Effector memory CD4-positive, alpha-beta T cell (primary cell): ENCODE measurements around the gene SLC13A5.

Experiments used
- DNase-seq, 3 donors: peaks; one replicate each; pipeline ENCODE4 v3.0.0-alpha.2; 2020
- H3K27ac ChIP-seq: 2 replicates; pipeline ENCODE4 v1.7.0; 2013; ENCODE audit warnings: mild to moderate bottlenecking, low read length, moderate library complexity; ENCODE audit not compliant: insufficient read depth, poor library complexity, severe bottlenecking
- H3K27me3 ChIP-seq: replicated peaks from 2 replicates; pipeline ENCODE4 v1.7.0; 2013; ENCODE audit warnings: mild to moderate bottlenecking, low read length; ENCODE audit not compliant: insufficient read depth, control insufficient read depth, poor library complexity, severe bottlenecking
- H3K36me3 ChIP-seq: 2 replicates; pipeline ENCODE4 v1.7.0; 2013; ENCODE audit warnings: mild to moderate bottlenecking, low read length, moderate library complexity; ENCODE audit not compliant: control insufficient read depth, insufficient read depth
- H3K4me1 ChIP-seq: 2 replicates; pipeline ENCODE4 v1.7.0; 2013; ENCODE audit warnings: low read length, mild to moderate bottlenecking; ENCODE audit not compliant: control insufficient read depth, insufficient read depth, poor library complexity, severe bottlenecking
- H3K4me3 ChIP-seq: 2 replicates; pipeline ENCODE4 v1.7.0; 2013; ENCODE audit warnings: low read length, low read depth, mild to moderate bottlenecking; ENCODE audit not compliant: insufficient read depth, poor library complexity, severe bottlenecking
- H3K9me3 ChIP-seq: 2 replicates; pipeline ENCODE4 v1.7.0; 2013; ENCODE audit warnings: mild to moderate bottlenecking, low read length, moderate library complexity; ENCODE audit not compliant: control insufficient read depth

SLC13A5 gene

GRCh38 chr17:6642592-6642991 is 70.6 kb downstream of the SLC13A5 start:
- H3K4me3 ChIP-seq = no peak overlapping the region
- H3K27ac ChIP-seq = no peak overlapping the region
- no peaks in the 10 kb centered on the region for H3K9me3 ChIP-seq

GRCh38 chr17:6641247-6641863 is 71.8 kb downstream of the SLC13A5 start:
- H3K4me3 ChIP-seq = peak overlapping the region; percentile 81
- peaks cover 14% of the 10 kb centered on the region for H3K36me3 ChIP-seq
- peak overlapping the region; percentile 82 for H3K27ac ChIP-seq
- H3K27me3 ChIP-seq = no peaks in the 10 kb centered on the region
- H3K4me1 ChIP-seq = peaks cover 23% of the 10 kb centered on the region
- H3K9me3 ChIP-seq = no peaks in the 10 kb centered on the region
- DNase-seq = no peak

More at GRCh38 chr17:6642592-6642991, 70.6 kb downstream of the SLC13A5 start:
- DNase-seq = no peak
- Histone ChIP-seq H3K27me3 (no peaks in the 10 kb centered on the region), H3K4me1 (peaks cover 23% of the 10 kb centered on the region), H3K36me3 (peaks cover 14% of the 10 kb centered on the region)

GRCh38 chr17:6640536-6641246 is 72.5 kb downstream of the SLC13A5 start, which contains the start of the genes KIAA0753 and TXNDC17:
TSS of gene KIAA0753 (minus strand) at chr17:6640711. CDS start at chr17:6635103, 5,608 bp downstream.
TSS of gene TXNDC17 (plus strand) at chr17:6641060. CDS start at chr17:6641083, 23 bp downstream.
- peak within 1 kb of the TSS; percentile 81 for H3K4me3 ChIP-seq
- DNase-seq = peak; percentile 77 to 82 (median 78)
- peak within 1 kb of the TSS; percentile 82 for H3K27ac ChIP-seq
- peaks cover 14% of the 10 kb centered on the region for H3K36me3 ChIP-seq
- no peaks in the 10 kb centered on the region for H3K27me3 ChIP-seq
- peaks cover 23% of the 10 kb centered on the region for H3K4me1 ChIP-seq
- H3K9me3 ChIP-seq = no peaks in the 10 kb centered on the region

- peak overlapping the region; percentile 81 for H3K4me3 ChIP-seq
- peak overlapping the region; percentile 82 for H3K27ac ChIP-seq
- peaks cover 23% of the 10 kb centered on the region for H3K4me1 ChIP-seq
- H3K27me3 ChIP-seq = no peaks in the 10 kb centered on the region
- DNase-seq = no peak
- H3K9me3 ChIP-seq = no peaks in the 10 kb centered on the region
- peaks cover 14% of the 10 kb centered on the region for H3K36me3 ChIP-seq
These were observed 73.3 kb downstream of the SLC13A5 start for GRCh38 chr17:6639586-6640535.

GRCh38 chr17:6639014-6639585 is 74.1 kb downstream of the SLC13A5 start:
- Histone ChIP-seq H3K4me3 (peak overlapping the region; percentile 81), H3K27me3 (no peaks in the 10 kb centered on the region), H3K27ac (no peak overlapping the region), H3K9me3 (no peaks in the 10 kb centered on the region), H3K36me3 (peaks cover 8% of the 10 kb centered on the region), H3K4me1 (peaks cover 23% of the 10 kb centered on the region)
- no peak for DNase-seq

GRCh38 chr17:6638046-6638908 is 74.9 kb downstream of the SLC13A5 start:
- DNase-seq = no peak
- Histone ChIP-seq H3K9me3 (no peaks in the 10 kb centered on the region), H3K4me3 (no peak overlapping the region), H3K36me3 (peaks cover 4% of the 10 kb centered on the region), H3K4me1 (peaks cover 23% of the 10 kb centered on the region), H3K27me3 (no peaks in the 10 kb centered on the region), H3K27ac (no peak overlapping the region)

GRCh38 chr17:6637458-6637840 is 75.7 kb downstream of the SLC13A5 start:
- no peak overlapping the region for H3K4me3 ChIP-seq
- peaks cover 23% of the 10 kb centered on the region for H3K4me1 ChIP-seq
- H3K9me3 ChIP-seq = no peaks in the 10 kb centered on the region
- no peak for DNase-seq
- H3K27me3 ChIP-seq = no peaks in the 10 kb centered on the region
- H3K27ac ChIP-seq = no peak overlapping the region
- H3K36me3 ChIP-seq = peaks cover 12% of the 10 kb centered on the region

GRCh38 chr17:6636616-6637457 is 76.3 kb downstream of the SLC13A5 start:
- Histone ChIP-seq H3K4me3 (no peak overlapping the region), H3K36me3 (peaks cover 13% of the 10 kb centered on the region), H3K27me3 (no peaks in the 10 kb centered on the region), H3K4me1 (peaks cover 20% of the 10 kb centered on the region), H3K9me3 (no peaks in the 10 kb centered on the region), H3K27ac (no peak overlapping the region)
- DNase-seq = no peak
